ENCODE data around the gene BLVRA. TPM values are rescaled to one million over a fixed set of nuclear protein-coding genes. Genes with fewer than 3 reads are reported as not detected.

BLVRA gene
- total RNA-seq, 1 donor from 2014 or later = 19.3 TPM

DNA sequence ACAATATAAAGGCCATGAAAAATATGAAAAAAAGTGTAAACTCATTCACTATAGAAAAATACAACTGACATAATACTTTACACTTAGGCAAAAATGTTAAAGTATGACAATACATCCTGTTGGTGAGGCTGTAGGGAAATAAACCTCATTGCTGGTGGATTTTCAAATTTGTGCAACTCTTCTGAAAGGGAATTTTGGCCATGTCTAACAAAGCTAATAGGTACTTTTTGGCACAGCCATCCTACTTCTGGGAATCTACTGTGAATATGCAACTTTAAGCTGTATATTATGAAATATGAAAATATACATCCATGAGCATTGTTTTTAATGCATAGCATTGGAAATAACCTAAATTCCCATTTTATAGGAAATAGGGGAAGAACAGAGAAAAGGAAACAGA is 15.8 kb upstream of the BLVRA start:
- Mint-ChIP-seq H3K4me1 (ENCODE audit: unreplicated experiment) (no peaks in the 10 kb centered on the region), H3K27ac (no peak overlapping the region), H3K36me3 (no peaks in the 10 kb centered on the region), H3K9me3 (peaks cover 6% of the 10 kb centered on the region), H3K4me3 (no peak overlapping the region), H3K27me3 (peaks cover 19% of the 10 kb centered on the region)
- no peak for DNase-seq (ENCODE audit: extremely low spot score, unreplicated experiment)
- TF ChIP-seq, protein P1, sequence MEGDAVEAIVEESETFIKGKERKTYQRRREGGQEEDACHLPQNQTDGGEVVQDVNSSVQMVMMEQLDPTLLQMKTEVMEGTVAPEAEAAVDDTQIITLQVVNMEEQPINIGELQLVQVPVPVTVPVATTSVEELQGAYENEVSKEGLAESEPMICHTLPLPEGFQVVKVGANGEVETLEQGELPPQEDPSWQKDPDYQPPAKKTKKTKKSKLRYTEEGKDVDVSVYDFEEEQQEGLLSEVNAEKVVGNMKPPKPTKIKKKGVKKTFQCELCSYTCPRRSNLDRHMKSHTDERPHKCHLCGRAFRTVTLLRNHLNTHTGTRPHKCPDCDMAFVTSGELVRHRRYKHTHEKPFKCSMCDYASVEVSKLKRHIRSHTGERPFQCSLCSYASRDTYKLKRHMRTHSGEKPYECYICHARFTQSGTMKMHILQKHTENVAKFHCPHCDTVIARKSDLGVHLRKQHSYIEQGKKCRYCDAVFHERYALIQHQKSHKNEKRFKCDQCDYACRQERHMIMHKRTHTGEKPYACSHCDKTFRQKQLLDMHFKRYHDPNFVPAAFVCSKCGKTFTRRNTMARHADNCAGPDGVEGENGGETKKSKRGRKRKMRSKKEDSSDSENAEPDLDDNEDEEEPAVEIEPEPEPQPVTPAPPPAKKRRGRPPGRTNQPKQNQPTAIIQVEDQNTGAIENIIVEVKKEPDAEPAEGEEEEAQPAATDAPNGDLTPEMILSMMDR (conservative IDR thresholded peaks at IDR 0.05) = no peak

GRCh38 chr7:43747328-43748105 is 11.0 kb upstream of the BLVRA start:
- no peak overlapping the region for H3K4me3 Mint-ChIP-seq

GRCh38 chr7:43749383-43749940 is 9.0 kb upstream of the BLVRA start:
- H3K9me3 Mint-ChIP-seq = peaks cover 6% of the 10 kb centered on the region
- H3K36me3 Mint-ChIP-seq = no peaks in the 10 kb centered on the region
- H3K27ac Mint-ChIP-seq = no peak overlapping the region
- no peak overlapping the region for H3K4me3 Mint-ChIP-seq
- H3K4me1 Mint-ChIP-seq (ENCODE audit: unreplicated experiment) = no peaks in the 10 kb centered on the region
- TF ChIP-seq, protein P1 (conservative IDR thresholded peaks at IDR 0.05) = no peak
- DNase-seq (ENCODE audit: extremely low spot score, unreplicated experiment) = no peak
- H3K27me3 Mint-ChIP-seq = peaks cover 40% of the 10 kb centered on the region

More at GRCh38 chr7:43747328-43748105, 11.0 kb upstream of the BLVRA start:
- Mint-ChIP-seq H3K27ac (no peak overlapping the region), H3K9me3 (peaks cover 6% of the 10 kb centered on the region), H3K27me3 (peaks cover 30% of the 10 kb centered on the region), H3K36me3 (no peaks in the 10 kb centered on the region), H3K4me1 (ENCODE audit: unreplicated experiment) (no peaks in the 10 kb centered on the region)
- no peak for DNase-seq (ENCODE audit: extremely low spot score, unreplicated experiment)
- TF ChIP-seq, protein P1 (conservative IDR thresholded peaks at IDR 0.05) = no peak

- H3K27me3 Mint-ChIP-seq = peaks cover 40% of the 10 kb centered on the region
- H3K36me3 Mint-ChIP-seq = no peaks in the 10 kb centered on the region
- no peak overlapping the region for H3K4me3 Mint-ChIP-seq
- no peak for DNase-seq (ENCODE audit: extremely low spot score, unreplicated experiment)
- peaks cover 6% of the 10 kb centered on the region for H3K9me3 Mint-ChIP-seq
- TF ChIP-seq, protein P1 (conservative IDR thresholded peaks at IDR 0.05) = no peak
- H3K4me1 Mint-ChIP-seq (ENCODE audit: unreplicated experiment) = no peaks in the 10 kb centered on the region
- H3K27ac Mint-ChIP-seq = no peak overlapping the region
Measured at GRCh38 chr7:43750016-43750887, 8.2 kb upstream of the BLVRA start.

DNA sequence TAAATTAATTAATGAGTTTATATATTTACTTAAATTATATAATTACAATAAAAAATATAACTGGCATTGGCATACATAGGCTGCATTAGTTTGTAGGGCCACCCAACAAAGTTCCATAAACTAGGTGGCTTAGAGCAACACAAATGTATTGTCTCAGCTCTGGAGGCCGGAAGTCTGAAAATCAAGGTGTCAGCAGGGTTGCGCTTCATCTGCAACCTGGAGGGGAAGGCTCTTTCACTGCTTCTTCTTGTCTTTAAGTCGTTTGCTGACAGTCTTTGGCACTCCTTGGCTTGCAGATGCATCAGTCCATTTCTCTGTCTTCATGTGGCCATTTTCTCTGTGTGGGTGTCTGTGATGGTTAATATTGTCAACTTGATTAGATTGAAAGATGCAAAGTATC is 6.1 kb upstream of the BLVRA start:
- Mint-ChIP-seq H3K4me3 (no peak overlapping the region), H3K9me3 (no peaks in the 10 kb centered on the region), H3K27ac (no peak overlapping the region), H3K36me3 (no peaks in the 10 kb centered on the region), H3K4me1 (ENCODE audit: unreplicated experiment) (no peaks in the 10 kb centered on the region), H3K27me3 (peaks cover 46% of the 10 kb centered on the region)
- TF ChIP-seq, protein P1 (conservative IDR thresholded peaks at IDR 0.05) = no peak
- no peak for DNase-seq (ENCODE audit: extremely low spot score, unreplicated experiment)

All from type B pancreatic cell (in vitro differentiated cells).